GM19468 (cell line): ENCODE results near the gene TTC22.

Experiments used
- ATAC-seq: cut with Tn5 transposase; IDR thresholded peaks from one replicate; pipeline ENCODE4 v1.9.1; 2021; ENCODE audit warnings: mild to moderate bottlenecking, moderate library complexity, moderate number of reproducible peaks; ENCODE audit not compliant: unreplicated experiment; ENCODE audit errors: extremely low read depth

Gene TTC22

DNA sequence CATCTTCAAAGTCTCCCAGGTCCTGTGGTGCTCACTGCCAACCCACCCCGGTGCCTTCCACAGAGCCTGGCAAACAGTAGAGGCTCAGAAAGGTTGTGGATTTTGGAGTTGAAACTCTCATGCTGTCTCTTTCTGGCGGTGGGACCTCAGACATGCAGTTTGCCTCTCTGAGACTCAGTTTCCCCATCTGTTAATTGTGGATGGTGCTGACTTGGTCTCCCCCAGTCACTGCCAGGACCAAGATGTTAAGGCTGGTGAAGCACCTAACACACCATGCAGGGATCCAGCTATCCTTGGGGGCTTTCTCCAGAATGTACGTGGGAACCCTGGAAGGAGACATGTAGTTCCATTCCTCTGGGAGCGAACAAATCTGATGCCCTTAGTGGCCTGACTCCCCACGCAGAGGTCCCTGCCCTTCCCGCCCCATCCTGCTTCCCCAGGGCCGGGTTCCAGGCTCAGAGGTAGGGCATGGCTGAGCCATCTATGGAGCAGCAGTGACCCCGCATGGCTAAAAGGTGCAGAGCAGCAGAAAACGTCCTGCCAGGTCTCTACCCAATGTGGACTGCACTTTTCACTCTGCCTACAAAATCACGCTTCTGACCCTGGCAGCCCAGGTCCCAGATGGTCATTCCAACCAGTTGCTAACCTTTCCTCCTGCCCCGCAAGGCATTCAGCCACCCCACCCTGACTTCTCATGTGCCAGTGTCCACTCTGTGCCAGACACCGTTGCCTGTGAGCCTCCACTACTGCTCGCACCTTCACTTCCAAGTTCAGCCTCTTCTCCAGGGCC, 9.2 kb upstream of the TTC22 start:
- ATAC-seq, result no peak

- no peak for ATAC-seq
Observed at GRCh38 chr1:54809496-54810074, 8.5 kb upstream of the TTC22 start.

DNA sequence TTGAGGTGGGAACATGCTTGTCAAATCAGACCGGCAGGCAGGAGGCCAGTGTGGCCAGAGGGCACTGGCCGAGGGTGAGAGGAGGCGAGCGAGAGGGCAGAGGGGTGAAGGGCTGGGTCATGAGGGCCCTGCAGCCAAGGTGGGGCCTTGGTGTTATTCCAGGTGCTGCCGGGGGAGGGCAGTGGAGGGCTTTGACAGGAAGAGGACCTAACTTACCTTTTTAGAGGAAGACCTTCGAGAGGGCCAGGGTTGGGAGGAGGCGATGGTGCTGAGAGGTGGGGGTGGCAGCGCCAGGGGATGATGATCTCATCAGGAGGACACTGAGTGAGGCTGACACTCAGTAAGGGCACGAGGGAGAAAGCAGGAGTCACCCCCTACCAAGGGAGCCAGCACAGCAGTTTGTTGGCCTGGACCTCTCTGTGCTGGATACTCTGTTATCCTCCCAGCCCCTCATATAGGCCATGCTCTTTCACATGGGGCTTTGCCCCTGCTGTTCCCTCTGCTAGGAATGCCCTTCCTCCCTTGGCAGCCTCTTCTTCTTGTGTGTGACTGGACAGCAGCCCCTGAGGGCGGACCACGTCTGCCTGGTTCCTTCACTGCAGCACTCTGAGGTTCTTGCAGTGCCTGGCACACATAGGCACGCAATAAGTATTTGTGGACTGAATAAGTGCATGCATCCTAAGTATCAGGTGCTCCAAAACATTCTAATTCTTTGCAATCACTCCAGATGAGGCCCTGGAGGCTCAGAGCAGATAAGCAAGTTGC, 7.5 kb upstream of the TTC22 start:
- no peak for ATAC-seq

DNA sequence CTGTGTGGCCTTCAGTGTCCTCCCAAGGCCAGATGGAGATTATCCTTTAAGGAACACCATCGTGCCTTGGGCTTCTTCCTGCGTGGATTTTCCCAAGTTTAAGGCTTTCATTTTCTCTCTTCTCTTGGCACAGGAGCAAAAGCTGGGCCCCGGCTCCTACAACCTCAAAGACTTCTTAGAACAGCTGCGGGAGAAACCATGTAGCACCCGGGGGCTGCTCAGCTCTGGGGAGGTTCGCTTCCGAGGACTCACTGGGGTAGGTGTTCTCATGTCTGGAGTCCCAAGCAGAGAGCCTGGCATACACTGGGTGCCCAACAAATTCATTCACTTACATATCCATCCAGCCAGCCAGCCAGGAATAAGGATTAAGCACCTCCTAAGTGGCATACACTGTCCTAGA, 6.6 kb upstream of the TTC22 start:
- no peak for ATAC-seq

GRCh38 chr1:54806931-54807611, 5.9 kb upstream of the TTC22 start:
- ATAC-seq, result no peak

GRCh38 chr1:54805981-54806381, 4.9 kb upstream of the TTC22 start:
- no peak for ATAC-seq

DNA sequence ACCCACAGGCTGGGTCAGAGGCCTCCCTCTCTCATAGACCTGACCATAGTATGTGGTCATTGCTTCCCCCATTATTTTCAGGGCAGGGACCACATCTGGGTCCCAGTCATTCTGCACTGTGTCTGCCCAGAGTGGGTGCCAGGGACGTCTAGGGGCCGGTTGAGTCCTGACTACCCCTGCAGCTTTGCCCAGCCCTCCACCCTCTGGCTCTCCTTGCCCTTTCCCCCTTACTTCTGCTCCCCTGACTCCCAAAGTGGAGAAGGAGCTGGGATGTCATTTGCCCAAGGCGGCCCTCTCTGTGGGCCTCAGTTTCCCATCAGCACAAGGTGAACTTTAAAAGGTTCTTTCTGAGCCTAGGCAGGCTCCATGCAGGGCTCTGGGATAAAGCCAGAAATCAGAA, 4.3 kb upstream of the TTC22 start:
- ATAC-seq, result no peak

GRCh38 chr1:54804471-54805132, 3.5 kb upstream of the TTC22 start:
- ATAC-seq, result no peak

DNA sequence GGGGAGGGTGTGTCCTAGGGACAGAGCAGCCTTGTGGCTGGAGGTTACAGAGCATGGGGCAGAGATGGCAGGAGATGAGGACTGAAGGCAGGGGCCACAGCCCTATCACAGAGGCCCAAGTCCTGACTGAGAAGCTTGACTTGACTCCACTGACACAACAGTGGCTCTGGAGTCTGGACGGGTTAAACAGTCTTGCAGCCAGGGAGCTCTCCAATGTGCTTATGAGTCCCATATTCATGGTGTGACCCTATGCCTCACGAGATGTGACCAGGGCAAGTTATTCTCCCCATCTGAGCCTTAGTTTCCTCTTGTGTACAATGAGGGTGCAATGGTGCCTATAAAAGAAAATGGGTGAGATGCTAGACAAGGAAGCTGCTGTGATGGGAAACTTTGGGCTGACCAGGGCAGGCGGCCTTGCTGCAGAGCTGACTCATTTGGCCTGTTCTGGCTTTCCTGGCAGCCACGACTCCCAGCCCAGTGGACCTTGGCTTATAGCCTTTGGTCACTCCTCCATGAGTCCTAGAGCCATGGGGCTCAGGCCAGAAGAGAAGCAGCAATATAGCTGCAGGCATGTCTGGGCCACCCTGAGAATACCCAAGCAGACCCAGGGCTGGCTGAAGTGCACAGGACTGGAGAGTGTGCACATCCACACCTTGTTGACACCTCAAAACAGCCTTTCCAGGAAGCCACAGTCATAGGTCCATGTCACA, 2.8 kb upstream of the TTC22 start:
- ATAC-seq, result no peak

DNA sequence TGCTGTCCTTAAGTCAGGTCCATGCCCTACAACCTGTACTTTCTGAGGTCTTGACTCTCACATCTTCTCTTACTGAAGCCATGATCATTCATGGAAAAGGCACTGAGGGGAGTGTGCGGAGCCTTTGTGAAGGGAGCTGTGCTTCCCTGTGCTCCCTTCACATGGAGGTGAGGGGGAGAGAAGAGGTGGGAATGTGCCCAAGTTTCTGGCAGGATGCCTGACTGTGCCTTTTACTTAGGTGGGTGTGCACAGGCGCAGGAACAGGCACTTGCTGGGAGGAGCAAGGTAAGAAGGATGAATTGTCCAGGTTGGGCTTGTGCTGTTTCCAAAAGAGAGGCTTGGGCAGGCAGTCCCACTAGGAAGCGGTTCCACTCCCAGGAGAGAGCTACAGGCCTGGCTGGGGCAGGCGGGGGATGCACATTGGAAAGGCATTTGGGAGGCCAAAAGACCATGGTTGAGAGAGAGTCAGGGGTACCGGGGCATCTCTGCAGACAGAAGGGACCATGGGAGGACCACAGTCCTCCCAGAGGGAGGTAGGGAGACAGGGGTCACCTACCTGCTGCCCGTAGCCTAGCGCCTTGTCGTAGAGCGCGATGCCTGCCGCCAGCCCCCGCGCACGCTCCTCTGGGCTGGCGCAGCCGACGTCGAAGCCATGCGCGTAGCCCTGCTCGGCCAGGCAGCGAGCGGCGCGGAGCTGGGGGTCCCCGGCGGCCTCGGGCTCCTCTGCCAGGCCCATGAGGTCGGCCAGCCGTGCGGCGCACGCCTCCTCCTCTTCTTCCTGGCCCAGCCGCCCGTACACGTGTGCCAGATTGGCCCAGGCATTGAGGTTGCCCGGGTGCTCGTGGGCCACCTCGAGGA, 853 bp downstream of the TTC22 start:
- no peak for ATAC-seq

DNA sequence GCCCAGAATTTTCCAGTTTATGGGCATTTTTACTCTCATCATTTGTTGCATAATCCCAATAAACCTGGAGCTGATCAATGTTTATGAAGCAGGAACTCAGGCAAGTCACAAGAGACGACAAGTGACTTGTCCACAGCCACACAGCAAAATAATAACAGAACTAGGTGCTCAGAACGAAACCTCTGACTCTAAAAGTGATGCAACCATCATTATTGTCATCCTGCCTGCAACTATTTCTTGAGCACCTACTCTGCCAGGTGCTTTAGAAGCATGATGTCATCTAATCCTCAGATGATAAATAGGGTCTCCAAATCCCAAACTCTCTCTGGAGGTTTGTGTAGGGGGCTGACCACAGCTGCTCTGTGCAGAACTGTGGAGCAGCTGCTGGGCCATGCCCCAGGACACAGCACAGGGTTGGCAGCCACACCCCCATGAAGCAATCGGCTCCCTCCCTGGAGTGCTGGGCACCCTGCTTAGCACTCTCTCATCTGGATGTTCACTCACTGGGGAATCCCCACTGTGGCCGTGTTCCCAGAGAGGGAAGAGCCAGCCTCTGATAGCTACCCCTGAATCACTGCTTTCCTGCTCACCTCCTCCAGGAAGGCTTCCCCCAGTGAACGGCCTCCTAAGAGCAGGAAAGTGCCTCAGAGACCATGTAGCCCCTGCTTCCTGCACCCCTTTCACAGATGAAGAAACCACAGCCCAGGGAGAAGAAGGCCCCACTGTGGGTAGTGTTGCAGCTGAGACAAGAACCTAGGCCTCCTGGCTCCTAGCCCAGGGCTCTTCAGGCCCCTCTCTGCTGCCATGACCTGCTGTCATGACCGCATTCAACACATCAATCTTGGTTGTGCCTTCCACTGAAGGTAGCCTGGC, 2.1 kb downstream of the TTC22 start:
- ATAC-seq, result no peak

- no peak for ATAC-seq
Observed at GRCh38 chr1:54798206-54798605, 2.9 kb downstream of the TTC22 start.

DNA sequence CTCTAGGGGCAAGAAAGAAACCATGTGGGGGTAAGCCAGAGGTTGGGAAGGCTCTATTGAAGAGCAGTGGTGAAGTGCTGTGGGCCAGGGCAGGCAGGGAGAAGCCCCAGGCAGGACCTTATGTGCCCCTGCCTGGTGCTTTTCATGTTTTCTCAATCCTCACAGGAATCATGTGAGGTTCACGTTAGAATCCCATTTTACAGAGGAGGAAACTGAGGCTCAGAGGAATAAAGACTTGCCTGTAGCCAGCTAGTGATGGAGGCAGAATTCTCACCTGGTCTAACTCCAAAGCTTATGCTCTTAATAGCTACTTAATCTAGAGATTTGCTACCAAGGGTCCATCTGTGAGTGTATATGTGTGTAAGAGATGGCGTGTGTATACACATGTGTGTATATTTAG, 4.2 kb downstream of the TTC22 start:
- ATAC-seq, result no peak

- ATAC-seq, result no peak
Observed at GRCh38 chr1:54795841-54796468, 5.2 kb downstream of the TTC22 start.

DNA sequence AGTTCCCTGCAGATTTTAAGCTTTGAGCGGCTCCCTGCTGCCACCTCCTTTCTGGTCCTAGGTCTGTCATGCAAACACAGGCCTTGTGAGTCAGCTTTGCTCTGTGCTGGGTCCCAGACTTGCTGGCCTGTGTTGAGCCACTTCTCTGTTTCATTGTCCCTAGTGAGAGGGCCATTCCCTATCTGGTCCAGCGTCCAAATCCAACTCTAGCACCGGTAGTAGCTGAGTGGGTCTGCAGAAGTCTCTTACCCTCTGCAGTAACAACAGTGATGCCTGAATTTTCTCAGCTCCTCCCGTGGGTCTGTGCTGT, 5.8 kb downstream of the TTC22 start:
- ATAC-seq, result no peak

DNA sequence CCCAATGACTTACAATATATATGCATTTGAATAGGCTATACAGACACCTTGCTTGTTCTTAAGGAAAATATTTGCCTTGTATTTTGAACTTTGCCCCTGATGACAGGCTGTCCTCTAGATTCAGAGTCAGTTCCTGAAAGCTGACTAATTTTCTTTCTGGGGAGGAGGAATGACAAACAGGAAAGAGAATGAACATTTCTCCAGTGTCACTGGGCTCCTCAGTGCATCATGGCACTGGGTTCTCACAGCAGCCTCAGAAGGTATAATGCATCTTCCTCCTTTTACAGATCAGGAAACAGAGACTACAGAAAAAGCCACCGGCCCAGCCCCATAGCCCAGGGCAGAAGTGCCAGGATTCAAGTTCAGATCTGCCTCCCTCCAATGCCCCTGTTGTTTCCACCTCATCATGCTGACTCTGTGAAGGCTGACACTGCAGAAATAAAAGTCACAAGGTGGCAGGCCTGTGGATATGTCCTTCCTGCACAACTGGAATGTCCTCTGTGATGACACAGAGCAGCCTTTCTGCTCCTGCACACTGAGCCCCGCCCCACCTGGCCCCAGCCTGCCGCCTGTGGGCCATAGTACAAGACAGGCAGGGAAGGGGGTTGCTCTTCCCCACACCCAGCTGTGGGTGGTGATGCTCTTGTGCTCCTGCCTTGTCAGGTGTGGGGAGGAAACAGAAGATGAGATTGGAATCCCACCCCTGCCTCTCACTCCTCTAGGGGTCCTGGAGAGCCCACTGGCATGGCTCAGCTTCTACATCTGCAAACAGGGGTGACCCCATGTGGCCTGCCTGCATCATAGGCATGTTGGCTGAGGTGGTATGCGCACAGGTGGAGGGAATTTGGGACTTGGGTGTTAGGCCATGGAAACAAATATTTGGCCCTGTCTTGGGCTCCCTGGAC, 6.4 kb downstream of the TTC22 start:
- no peak for ATAC-seq
